Loucy (cell line): ENCODE measurements around the gene SPTBN2.

ENCODE experiments used
- CTCF ChIP-seq: fragments of 200-600 bp; sonication (generic); conservative IDR thresholded peaks from 2 replicates; pipeline ENCODE4 v1.5.1; 2014; ENCODE audit warnings: mild to moderate bottlenecking, antibody characterized with exemption, low read length
- EZH2phosphoT487 ChIP-seq: fragments of 200-600 bp; IDR thresholded peaks from 2 replicates; pipeline ENCODE4 v1.6.1; 2018; ENCODE audit warnings: antibody characterized with exemption, mild to moderate bottlenecking, moderate library complexity, borderline replicate concordance

- TF ChIP-seq CTCF (no peak), EZH2phosphoT487 (no peak)
These were observed 33.1 kb upstream of the SPTBN2 start for GRCh38 chr11:66762088-66762487.
